Measurements from ENCODE around the gene FBXO4.
"Not testable (repeated sequence)": the region's sequence is repeated elsewhere in the genome, so short reads cannot be mapped to it uniquely, and the experiment has no call there.

Gene FBXO4

DNA sequence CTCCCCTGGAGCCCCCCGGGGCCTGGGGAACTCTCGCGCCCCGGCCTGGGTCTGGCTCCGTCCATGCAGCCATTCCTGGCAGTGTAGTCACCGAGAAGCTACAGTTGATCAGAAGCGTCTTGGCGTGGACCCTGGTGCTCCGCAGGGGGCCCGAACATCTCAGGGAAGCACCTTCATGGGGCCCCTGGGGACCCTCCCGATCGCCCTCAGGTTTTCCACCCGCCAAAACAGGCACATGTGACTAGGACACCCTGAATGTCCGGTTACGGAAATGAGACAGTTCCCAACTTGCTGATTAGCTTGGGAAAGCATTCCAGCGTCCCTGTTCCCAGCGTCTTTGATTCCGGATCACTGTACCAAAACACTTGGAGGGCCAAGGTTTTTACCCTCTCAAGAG, 472 bp downstream of the FBXO4 start:
- no peak for DNase-seq

DNA sequence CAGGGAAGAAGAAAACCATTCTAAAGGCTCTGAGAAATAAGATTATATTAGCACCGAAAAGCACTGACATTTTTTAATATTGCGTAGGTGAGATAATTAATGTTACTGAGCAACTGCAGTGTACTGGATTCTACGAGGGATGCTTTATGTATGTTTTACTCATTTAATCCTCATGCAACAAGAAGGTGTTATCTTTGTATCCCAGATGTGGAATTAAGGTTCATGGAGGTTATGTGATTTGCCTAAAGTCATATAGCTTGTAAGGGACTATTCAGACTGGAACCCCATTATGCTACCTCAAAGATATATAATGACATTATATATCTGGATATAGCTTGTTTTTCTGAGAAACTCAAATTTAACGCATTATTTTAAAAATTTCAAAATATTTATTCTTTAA, 2.5 kb downstream of the FBXO4 start:
- DNase-seq: no peak

DNA sequence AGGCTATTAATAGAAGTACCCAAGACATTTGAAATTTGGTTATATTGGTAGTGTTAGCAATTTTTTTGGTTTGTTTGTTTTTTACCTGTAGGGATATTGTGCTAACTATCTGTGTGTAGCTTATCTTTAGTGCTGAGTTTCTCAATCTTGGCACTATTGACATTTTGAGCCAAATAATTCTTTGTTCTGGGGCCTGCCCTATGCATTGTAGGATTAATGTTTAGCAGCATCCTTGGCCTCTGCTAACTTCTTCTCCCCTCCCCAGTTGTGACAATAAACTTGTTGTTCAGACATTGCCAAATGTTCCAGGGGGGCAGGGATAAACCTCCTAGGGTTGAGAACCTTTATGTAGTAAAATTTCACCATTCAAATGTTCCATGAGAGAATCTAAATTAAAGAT, 4.0 kb downstream of the FBXO4 start:
- no peak for DNase-seq

DNA sequence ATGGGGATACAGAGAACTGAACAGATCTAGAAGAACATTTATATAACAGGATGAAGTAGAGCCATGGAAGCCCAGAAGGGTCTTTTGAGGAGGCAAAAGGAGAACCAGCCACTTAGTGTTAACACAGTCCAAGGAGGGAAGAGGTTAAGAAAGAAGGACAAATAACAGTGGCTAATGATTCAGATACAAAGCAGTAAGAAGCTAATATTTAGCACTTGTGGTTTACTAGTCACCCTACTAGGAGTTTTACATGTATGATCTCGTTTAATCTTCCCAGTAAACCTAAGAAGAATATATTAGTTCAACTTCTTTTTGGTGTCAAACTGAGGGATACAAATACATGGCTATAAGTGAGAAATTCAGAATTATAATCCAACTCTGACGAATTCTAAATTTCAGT, 7.7 kb downstream of the FBXO4 start:
- DNase-seq: no peak

DNA sequence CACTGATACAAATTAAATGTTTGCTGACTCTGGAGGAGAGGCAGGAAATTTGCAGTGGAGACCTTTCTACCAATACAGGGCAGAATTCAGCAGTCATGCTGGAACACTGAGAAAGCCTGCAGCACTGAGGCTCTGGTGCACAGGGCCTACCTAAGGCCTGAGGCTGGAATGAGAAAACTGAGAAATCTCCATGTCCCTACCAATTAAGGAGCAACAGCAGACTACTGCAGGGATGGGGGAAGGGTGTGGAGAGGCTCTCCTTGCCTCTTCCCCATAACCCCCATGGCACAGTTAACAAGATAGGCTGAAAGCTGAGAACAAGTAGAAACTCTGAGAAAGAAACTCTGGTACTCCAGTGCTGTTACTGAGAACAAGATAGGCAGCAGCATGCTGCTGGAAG, 10.5 kb downstream of the FBXO4 start:
- DNase-seq: no peak

DNA sequence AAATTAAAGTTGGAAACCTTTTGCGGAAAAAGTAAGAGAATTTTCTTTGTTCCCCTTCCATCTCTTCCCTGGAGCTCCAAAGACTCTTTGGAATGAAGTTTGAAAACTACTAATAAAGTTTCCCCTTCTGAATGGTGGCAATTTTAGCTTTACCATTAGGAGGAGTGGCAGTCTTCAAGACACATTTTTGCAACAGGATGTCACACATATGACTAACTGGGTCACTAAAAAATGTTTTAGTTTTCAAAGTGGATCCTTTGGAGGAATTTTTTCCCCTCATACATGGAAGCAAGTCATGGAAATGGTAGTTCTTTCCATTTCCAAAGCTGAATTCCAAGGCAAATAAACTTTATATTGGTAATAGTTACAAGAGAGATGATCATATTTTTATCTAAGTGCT, 15.6 kb downstream of the FBXO4 start:
- DNase-seq: no peak

DNA sequence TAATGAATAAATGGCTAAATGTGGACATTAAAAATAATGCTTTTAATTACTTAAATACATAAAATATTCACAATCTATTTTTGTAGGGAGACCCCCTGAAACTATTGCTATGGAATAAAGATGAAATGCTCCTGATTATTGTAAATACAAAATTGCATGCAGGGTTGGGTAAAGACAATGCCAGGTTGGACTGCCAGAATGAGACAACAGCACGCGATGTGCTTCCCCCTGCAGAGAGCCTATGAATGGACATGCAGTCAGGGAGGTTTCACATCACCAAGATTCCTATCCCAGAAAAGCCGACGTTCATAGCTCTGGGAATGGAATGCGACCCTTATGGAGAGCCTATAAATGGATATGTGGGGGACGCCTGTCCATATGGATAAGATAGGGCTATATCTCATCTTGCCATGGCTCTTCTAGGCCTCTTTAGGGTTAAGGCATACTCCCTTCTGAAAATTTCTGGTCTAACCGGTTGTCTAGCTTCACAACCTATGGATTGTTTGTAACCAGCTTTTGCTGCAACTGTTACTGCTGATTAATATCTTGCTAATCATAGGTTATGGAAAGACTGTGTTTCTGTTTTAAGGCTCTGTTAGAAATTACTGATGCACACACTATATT, 20.4 kb downstream of the FBXO4 start:
- not testable (repeated sequence) for DNase-seq

DNA sequence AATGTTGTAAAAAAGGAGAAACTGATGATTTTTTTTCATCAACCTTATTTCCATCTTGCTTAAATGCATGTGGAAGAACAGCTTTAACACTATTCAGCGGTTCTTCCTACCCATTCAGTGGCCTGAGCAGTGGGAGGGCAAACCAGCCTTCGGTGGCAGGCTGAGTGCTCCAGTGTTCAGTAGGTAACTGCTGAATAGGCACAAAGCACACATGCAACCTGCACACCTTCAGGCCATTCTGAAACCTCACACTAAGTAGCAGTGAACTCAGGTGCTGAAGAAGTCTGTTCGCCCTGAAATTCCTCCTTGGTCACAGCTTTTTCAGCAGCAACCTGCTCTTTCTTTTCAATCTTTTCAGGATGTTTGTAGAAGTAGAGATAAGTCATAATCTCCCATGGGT, 26.1 kb downstream of the FBXO4 start:
- no peak for DNase-seq

DNA sequence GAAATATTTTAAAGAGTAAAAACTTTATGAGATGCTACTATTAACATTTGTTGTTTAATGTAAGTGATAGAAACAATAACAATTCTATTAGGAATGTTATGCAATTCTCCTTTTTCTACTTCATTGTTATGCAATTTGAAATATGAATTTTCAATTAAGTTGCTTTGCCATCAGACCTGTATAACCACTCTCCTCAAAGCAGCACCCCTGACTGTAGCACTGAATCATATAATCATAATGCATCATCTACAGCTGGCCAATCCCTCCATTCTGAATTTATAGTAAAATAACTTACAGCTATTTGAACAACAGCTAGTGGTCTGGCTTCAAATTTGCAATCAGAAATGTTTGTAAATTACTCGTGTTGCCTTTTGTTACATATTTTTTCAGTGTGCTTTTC, 29.2 kb downstream of the FBXO4 start:
- no peak for DNase-seq

DNA sequence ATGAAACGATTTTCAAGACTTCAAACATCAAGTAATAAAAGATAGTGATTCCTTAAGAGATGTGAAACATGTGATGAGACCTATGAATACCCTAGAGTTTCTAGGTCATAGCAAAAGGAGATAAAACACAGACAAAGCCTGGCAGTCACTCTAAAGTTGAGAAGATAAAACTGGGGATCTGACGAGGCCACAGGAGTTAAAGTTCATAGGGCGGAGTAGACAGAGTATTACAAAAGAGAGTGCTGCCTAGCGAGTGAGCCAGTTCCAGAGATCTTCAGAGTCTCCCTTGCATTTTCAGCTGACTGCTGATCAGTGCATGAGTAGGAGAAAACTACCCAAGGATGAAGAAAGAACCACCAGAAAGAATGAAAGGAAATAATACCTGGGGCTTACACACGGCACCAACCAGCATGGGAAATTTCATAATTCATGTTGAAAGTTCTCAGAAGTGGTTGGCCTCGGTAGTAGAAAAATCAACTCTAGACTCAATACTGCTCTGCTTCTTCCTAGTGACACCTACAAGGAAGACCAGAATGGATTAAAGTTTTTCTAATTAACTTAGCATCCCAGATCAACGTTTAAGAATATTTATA, 30.4 kb downstream of the FBXO4 start:
- no peak for DNase-seq

DNA sequence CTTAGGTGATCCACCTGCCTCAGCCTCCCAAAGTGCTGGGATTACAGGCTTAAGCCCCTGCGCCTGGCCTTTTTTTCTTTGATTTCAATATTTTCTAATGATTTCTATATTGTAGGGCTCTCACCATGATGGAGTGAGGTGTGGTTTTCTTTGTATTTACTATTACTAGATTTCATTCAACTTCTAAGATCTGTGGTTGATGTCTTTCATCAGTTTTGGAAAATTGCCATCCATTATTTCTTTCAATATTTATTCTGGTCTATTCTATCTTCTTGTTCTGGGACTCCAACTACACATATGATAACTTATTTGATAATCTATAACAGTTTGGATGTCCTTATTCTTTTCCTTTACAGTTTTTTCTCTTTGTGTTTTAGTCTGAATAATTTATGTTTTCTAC, 31.9 kb downstream of the FBXO4 start:
- DNase-seq: no peak

DNA sequence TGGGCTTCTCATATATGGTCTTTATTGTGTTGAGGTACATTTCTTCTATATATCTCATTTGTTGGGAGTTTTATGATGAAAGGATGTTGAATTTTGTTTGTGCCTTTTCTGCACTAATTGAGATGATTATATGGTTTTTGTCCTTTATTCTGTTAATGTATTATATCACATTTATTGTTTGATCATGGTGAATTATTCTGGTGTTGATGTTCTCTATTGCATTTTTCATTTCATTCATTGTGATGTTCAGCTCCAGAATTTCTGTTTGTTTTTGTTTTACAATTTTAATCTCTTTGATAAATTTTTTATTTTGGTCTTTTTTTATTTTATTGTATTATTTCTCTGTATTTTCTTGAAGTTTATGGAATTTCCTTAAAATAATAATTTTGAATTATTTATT, 35.4 kb downstream of the FBXO4 start:
- DNase-seq: no peak

DNA sequence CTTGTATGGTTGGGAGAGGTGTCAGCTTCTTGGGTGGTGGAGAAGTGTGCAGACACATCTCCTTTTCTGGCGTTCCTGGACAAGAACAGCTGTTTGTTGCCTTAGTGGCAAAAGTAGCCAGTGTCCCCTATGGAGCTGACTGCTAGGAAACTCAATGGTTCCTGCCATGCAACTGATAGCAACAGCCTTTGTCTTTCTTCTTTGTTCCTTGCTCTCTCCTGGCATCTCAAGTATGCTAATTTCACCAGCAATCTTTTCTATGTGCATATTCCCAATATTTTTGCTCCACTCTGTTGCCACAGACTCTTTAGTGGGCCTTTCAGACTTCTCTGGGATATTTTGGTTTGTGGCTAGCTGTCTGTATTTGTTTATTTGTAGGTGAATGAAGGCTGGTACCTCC, 36.7 kb downstream of the FBXO4 start:
- DNase-seq: no peak

DNA sequence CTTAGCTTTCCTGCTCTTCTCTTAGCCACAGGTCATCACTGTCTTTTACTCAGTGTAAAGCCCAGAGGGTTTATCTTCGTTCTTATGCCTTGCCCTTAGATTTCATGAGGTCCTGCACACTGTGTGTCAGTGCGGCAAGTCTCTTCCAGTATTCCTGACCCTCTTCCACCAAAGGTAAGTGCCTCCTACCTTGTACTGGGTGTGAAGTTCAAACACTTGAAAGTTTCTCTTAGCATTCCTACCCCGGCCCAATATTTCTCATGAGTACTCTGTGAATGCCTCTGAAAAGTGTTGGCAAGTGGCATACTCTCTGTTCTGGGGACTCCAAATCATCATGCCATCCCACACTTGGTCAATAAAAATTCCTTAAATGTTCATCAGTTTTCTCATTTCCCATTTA, 37.4 kb downstream of the FBXO4 start:
- DNase-seq: no peak

DNA sequence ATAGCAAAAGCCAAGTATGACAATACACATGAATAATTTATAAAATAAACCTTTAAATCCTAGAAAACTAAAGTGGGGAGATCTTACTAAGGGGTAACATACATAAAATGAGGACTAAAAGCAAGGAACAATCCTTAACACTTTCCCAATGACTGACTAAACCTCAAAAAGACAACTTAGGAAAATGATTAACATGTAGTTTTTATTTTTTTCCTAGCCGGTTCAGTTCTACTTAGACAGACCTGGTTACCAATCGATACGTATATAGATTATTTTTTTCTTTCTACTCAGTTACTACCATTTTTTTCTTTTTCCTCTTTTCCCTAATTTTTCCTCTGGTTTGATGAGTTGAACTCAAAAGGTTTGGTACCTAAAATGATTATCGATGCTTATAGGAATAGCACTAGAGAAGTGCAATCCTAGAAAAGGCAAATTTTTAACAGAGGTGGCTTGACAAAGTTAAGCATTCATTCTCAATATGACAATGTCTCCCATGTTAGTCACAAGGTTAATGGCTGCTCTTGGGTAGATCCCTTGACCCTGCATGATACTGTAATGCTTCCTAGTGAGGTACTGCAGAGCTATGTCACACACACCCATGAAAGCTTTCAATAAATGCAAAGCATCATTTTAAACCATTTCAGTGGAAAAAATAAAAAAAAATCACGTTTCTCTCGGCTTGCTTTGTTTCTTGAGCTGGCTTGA, 41.5 kb downstream of the FBXO4 start:
- no peak for DNase-seq

DNA sequence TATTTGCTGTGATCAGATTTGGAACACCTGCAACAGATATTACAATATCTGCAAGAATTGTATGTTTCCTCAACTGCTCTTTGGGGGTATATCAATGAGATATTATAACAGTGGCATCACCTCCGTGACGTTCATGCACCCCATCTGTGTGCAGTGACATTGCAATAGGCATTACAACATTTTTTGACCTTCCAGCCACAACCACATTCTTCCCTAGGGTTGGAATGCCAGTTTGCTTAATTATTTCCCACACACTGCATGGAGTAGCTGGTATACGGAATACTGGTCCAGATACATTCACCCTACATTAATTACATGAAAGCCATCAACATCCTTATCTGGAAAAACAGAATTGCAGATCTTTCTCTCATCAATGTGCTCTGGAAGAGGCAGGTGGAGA, 42.3 kb downstream of the FBXO4 start:
- no peak for DNase-seq

DNA sequence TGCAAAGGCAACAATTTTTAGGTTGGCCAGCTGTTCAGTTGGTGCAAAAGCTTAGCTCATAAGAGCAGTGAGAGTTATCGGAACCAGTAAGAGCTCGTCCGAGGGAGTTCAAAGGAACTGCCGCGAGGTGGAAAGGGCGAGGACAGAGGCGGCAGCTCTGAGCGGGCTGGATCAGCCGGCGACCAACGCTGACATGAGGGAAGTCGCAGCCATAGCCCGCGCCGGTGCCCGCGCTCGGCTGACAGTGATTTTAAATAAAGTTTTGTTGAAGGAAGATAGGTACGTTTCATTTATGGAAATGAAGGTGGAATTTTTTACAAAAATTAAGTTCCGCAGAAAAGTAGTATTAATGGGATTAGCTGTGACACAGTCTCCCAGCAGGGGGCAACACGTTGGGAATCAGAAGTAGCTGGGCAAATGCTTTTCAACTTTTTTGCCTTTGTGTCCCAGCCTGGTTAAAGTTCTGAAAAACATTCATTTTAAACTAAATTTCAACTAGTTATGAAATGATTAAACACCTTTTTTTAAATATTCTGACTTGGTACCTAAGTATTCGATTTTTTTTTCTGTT, 43.2 kb downstream of the FBXO4 start:
- no peak for DNase-seq

DNA sequence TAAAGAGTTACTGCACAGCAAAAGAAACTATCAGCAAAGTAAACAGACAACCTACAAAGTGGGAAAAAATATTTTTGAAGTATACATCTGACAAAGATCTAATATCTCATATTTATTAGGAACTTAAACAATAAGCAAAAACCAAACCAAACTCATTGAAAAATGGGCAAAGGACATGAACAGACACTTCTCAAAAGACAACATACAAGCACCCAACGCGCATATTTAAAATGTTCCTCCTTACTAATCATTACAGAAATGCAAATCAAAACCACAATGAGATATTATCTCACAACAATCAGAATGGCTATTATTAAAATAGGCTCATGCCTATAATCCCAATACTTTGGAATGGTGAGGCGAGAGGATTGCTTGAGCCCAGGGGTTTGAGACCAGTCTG, 48.0 kb downstream of the FBXO4 start:
- no peak for DNase-seq

DNA sequence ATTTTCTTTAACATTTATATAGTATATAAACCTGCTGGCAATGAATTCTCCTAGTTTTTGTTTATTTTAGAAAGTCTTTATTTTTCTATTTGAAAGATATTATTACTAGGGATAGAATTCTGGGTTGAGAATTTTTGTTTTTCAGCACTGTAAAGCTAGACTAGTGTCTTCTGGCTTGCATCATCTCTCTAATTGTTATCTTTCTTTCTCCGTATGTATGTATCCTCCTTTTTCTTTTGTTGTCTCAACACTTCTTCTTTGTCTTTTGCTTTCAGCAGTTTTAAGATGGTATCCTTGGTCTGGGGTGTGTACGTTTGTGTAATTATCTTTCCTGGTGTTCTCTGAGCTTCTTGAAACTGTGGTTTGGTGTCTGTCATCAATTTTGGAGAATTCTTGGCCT, 48.8 kb downstream of the FBXO4 start:
- no peak for DNase-seq

DNA sequence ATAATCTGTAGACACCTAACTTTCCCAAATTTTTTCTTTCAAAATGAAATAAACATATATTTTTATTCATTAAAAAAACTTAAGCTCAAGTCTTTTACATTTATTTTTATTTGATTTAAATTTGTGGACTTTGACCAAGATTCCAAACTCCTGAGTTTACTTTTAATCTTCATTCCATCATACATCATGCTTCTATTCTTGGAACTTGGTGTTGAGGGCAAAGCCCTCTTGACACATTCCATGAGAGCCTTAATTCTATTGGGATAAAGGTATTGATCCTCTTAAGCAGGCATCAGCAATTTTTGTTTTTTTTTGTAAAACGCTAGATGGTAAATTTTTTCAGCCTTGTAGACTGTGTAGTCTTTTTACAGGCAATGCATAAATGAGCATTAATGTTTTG, 53.6 kb downstream of the FBXO4 start:
- DNase-seq: no peak

DNA sequence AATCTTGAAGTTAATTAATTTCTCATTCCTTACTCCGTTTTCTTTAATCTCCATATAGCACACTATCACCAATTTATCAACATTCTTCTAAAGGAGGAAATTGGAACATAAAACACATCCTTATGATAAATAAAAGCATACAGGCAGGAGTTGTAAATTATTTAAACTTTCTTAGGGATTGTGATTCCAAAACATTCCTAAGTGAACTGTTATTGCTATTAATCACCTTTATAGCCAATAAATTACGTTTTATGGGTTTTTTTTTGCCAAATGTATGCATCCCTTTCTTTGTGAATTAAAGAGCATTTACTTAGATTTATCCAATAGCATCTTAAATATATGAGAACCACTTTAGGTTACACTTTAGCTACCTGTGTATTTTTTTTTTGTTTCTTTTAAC, 55.3 kb downstream of the FBXO4 start:
- no peak for DNase-seq

DNA sequence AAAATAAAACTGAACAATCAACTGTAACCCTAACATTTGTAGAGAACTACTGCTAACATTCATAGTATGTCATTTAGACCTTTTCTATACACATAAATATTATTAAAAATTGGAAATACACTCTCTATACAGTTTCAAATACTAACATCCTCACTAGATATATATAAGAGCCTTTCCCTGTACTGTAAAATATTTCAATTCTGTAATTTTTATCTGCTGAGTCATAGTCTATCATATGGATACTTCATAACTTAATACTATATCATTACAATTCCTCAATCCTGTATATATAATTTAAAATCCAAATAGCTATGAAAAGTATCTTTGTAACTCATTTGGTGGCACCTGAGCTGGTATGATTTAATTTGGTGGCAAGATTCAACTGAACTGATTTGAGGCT, 55.8 kb downstream of the FBXO4 start:
- no peak for DNase-seq

DNA sequence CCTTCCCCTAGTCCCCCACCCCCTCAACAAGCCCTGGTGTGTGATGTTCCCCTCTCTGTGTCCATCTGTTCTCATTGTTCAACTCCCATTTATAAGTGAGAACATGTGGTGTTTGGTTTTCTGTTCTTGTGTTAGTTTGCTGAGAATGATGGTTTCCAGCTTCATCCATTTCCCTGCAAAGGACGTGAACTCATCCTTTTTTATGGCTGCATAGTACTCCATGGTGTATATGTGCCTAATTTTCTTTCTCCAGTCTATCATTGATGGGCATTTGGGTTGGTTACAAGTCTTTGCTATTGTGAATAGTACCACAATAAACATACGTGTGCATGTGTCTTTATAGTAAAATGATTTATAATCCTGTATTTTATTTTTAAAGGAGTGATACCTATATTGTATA, 57.8 kb downstream of the FBXO4 start:
- DNase-seq: not testable (repeated sequence)

DNA sequence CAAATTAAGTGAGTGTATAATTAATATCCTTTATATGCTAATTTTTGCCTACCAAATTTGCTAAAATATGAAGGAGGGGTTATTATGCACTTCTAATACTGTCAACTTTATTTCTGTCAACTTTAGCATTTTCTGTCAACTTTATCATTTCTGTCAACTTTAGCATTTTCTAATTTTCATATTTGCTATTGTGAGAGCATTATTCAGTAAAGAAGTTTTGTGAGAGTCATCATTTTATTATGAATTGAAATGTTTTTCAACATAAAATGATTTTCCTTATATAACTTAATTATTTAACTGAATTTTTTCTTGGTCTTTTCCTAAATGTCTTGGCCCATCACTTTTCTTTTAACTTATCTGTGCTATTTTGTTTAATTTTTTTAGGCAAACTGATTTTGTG, 58.2 kb downstream of the FBXO4 start:
- no peak for DNase-seq

Data from CD4-positive, alpha-beta T cell treated with Interleukin-21 for 1 hour (primary cell).